Suprapubic skin (tissue), 4 donors: Measurements from ENCODE around the gene ITGAL.

ENCODE experiments used
- CTCF ChIP-seq, 2 donors: fragments of 200-600 bp in 1 of 2; fragments of 450-650 bp in 1 of 2; sonication (generic) in 1 of 2; IDR thresholded peaks; one replicate each; pipeline ENCODE4 v1.5.1; 2016 to 2019; ENCODE audit warnings: antibody characterized with exemption in 2 of 2, mild to moderate bottlenecking in 1 of 2, moderate library complexity in 1 of 2
- EP300 ChIP-seq: sonication (generic); formaldehyde crosslinking; IDR thresholded peaks from one replicate; pipeline ENCODE4 v1.6.1; 2017; ENCODE audit warnings: antibody characterized with exemption
- POLR2A ChIP-seq, 2 donors: fragments of 450-650 bp; IDR thresholded peaks; one replicate each; pipeline ENCODE4 v1.6.1; 2017; ENCODE audit warnings: antibody characterized with exemption in 2 of 2, mild to moderate bottlenecking in 2 of 2, moderate library complexity in 2 of 2
- POLR2AphosphoS5 ChIP-seq, 3 donors: sonication (generic); formaldehyde crosslinking; IDR thresholded peaks; one replicate each; pipeline ENCODE4 v1.6.1; 2017; ENCODE audit warnings: antibody characterized with exemption in 3 of 3

GRCh38 chr16:30444231-30445148, 28.1 kb upstream of the ITGAL start:
- TF ChIP-seq CTCF (IDR thresholded peaks at IDR 0.05) (no peak), POLR2AphosphoS5 (IDR thresholded peaks at IDR 0.05) (no peak), POLR2A (IDR thresholded peaks at IDR 0.05) (no peak), EP300 (no peak)
